NT2/D1 (cell line): ENCODE data around the gene KCNK4.

ENCODE experiments used
- YY1 ChIP-seq: IDR thresholded peaks from 2 replicates; pipeline ENCODE4 v1.6.1; 2011; ENCODE audit not compliant: insufficient read length, insufficient read depth
- ZNF274 ChIP-seq: IDR thresholded peaks from 2 replicates; pipeline ENCODE4 v1.6.1; 2011; ENCODE audit warnings: mild to moderate bottlenecking, low read depth, low read length

DNA sequence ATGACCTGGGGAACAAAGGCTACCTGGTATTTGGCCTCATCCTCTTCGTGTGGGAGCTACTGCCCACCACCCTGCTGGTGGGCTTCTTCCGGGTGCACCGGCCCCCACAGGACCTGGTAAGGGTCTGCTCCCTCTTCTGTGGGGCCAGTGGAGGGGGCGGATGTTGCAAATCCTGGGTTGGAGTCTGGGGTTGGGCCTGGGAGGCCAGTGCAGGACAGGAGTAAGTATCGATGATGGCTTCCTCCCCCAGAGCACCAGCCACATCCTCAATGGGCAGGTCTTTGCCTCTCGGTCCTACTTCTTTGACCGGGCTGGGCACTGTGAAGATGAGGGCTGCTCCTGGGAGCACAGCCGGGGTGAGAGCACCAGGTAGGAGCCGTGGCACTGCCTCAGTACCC, 2.8 kb upstream of the KCNK4 start:
- TF ChIP-seq ZNF274 (no peak), YY1 (no peak)
